GM12874 (cell line): ENCODE results near the gene AMBRA1.

Experiments used
- CTCF ChIP-seq: IDR thresholded peaks from 2 replicates; pipeline ENCODE4 v1.5.1; 2011; ENCODE audit warnings: low read depth, mild to moderate bottlenecking, control low read depth, low read length, moderate library complexity; ENCODE audit not compliant: insufficient read depth

Gene AMBRA1

GRCh38 chr11:46612326-46612725, 18.5 kb upstream of the AMBRA1 start:
- TF ChIP-seq CTCF: no peak

- no peak for TF ChIP-seq CTCF
Observed at GRCh38 chr11:46611526-46612304, 17.9 kb upstream of the AMBRA1 start.

- no peak for TF ChIP-seq CTCF
Observed at GRCh38 chr11:46609386-46609785, 15.6 kb upstream of the AMBRA1 start.

GRCh38 chr11:46607516-46607915, 13.7 kb upstream of the AMBRA1 start:
- TF ChIP-seq CTCF: no peak

GRCh38 chr11:46604796-46605195, 11.0 kb upstream of the AMBRA1 start:
- TF ChIP-seq CTCF: no peak

- no peak for TF ChIP-seq CTCF
Observed at GRCh38 chr11:46603704-46604308, 10.0 kb upstream of the AMBRA1 start.

GRCh38 chr11:46601129-46601528, 7.3 kb upstream of the AMBRA1 start:
- no peak for TF ChIP-seq CTCF
